Transverse colon (tissue), 4 donors: ENCODE data around the gene CD72. TPM values are rescaled to one million over a fixed set of nuclear protein-coding genes. Genes with fewer than 3 reads are reported as not detected.
"Not testable (repeated sequence)": the region's sequence is repeated elsewhere in the genome, so short reads cannot be mapped to it uniquely, and the experiment has no call there.

Source experiments
- DNase-seq: peaks from one replicate; pipeline ENCODE4 v3.0.0-alpha.2; 2019
- H3K27ac ChIP-seq, 4 donors: fragments of 200-600 bp; sonication (generic); 2 replicates each; pipeline ENCODE4 v1.5.1; 2016 to 2018; ENCODE audit warnings: inconsistent platforms in 4 of 4
- H3K27me3 ChIP-seq: fragments of 200-600 bp; sonication (generic); 2 replicates; pipeline ENCODE4 v1.5.1; 2017; ENCODE audit warnings: inconsistent platforms
- H3K36me3 ChIP-seq, 4 donors: fragments of 200-600 bp; sonication (generic); 2 replicates each; pipeline ENCODE4 v1.5.1; 2017 to 2019; ENCODE audit warnings: inconsistent platforms in 4 of 4
- H3K4me1 ChIP-seq, 4 donors: fragments of 200-600 bp; sonication (generic); 2 replicates each; pipeline ENCODE4 v1.5.1; 2017 to 2020; ENCODE audit warnings: inconsistent platforms in 4 of 4
- H3K4me3 ChIP-seq, 4 donors: fragments of 200-600 bp; sonication (generic); 1 replicate in 1 of 4; 2 replicates in 3 of 4; pipeline versions ENCODE4 v1.5.1 to v1.6.1; 2017 to 2019; ENCODE audit warnings: inconsistent platforms in 4 of 4
- H3K9me3 ChIP-seq, 2 donors: fragments of 200-600 bp; sonication (generic); 2 replicates each; pipeline ENCODE4 v1.5.1; 2017 to 2019; ENCODE audit warnings: inconsistent platforms in 2 of 2
- CTCF ChIP-seq, 5 experiments: fragments of 200-600 bp in 3 of 5; fragments of 450-650 bp in 2 of 5; sonication (generic) in 3 of 5; IDR thresholded peaks; 1 replicate in 2 of 5; 2 replicates in 3 of 5; pipeline ENCODE4 v1.5.1; 2016 to 2017; ENCODE audit warnings: antibody characterized with exemption in 5 of 5, inconsistent platforms in 3 of 5, mild to moderate bottlenecking in 2 of 5, moderate library complexity in 1 of 5
- EP300 ChIP-seq: sonication (generic); formaldehyde crosslinking; IDR thresholded peaks from one replicate; pipeline ENCODE4 v1.6.1; 2017; ENCODE audit warnings: antibody characterized with exemption, low read depth
- POLR2A ChIP-seq: fragments of 450-650 bp; IDR thresholded peaks from one replicate; pipeline ENCODE4 v1.6.1; 2016; ENCODE audit warnings: antibody characterized with exemption, mild to moderate bottlenecking, moderate library complexity
- POLR2AphosphoS5 ChIP-seq, 3 donors: sonication (generic); formaldehyde crosslinking; IDR thresholded peaks; one replicate each; pipeline ENCODE4 v1.6.1; 2016; ENCODE audit warnings: antibody characterized with exemption in 3 of 3
- WGBS, 2 donors: methylation state at CpG; one replicate each; pipeline ENCODE4 v1.1.5; 2018; ENCODE audit warnings: low coverage in 1 of 2; 5-methylcytosine and 5-hydroxymethylcytosine counted together
- in situ Hi-C, 4 donors: fragments of 200-750 bp; cut with MboI; loops; one replicate each; pipeline versions ENCODE4 v1.15.0 to v1.15.1; 2017; ENCODE audit warnings: low sequenced_read_pairs in 3 of 4, low pct_ligation_motif_present in 1 of 4, low pct_unique_long_range_greater_than_20kb in 1 of 4
- intact Hi-C: fragments of 100-400 bp; cut with DNase I; formaldehyde crosslinking; loops from one replicate; pipeline ENCODE4 v1.15.1; 2023; ENCODE audit warnings: low total_unique reads
- total RNA-seq, 4 donors: library from RNA; depleted of rRNA; stranded (reverse); fragments of >200 nt; gene quantifications; one replicate each; pipeline ENCODE4 v1.1.0, GENCODE V29; 2016

Gene CD72
- total RNA-seq, 4 donors from 2014 or later = 3.0 to 21.9 (median 10.9) TPM

- Histone ChIP-seq H3K36me3 (no peaks in the 10 kb centered on the region), H3K27ac (no peak overlapping the region), H3K9me3 (peaks cover under 1% of the 10 kb centered on the region in 2 donors), H3K27me3 (no peaks in the 10 kb centered on the region), H3K4me1 (peaks cover 0 to 13% (median 10%) of the 10 kb centered on the region in 4 donors), H3K4me3 (no peak overlapping the region)
- DNase-seq = peak; percentile 48
- TF ChIP-seq EP300 (no peak), CTCF (IDR thresholded peaks at IDR 0.05) (no peak), POLR2A (no peak), POLR2AphosphoS5 (IDR thresholded peaks at IDR 0.05) (no peak)
- in situ Hi-C loops (no loop called here), intact Hi-C loops (no loop called here)
- WGBS, 2 donors = 66% methylated on average over 11 of the region's 11 CpGs; no CpG with 5 or more reads in 1 of the 2 donors
Observed at GRCh38 chr9:35598866-35599590, 19.2 kb downstream of the CD72 start.

- DNase-seq, H3K27ac ChIP-seq, H3K27me3 ChIP-seq, in situ Hi-C loops, H3K4me3 ChIP-seq, H3K4me1 ChIP-seq, H3K36me3 ChIP-seq, intact Hi-C loops: not testable (repeated sequence)
- 67 to 92% methylated on average over 1 to 2 of the region's 2 CpGs for WGBS, 2 donors
- H3K9me3 ChIP-seq = peaks cover 11 to 12% of the 10 kb centered on the region in 2 donors
Observed at GRCh38 chr9:35596907-35597306, 21.3 kb downstream of the CD72 start.

GRCh38 chr9:35594471-35594870 is 23.7 kb downstream of the CD72 start:
- WGBS, 2 donors = 91 to 94% methylated on average over 4 of the region's 4 CpGs
- H3K4me1 ChIP-seq = peaks cover 0 to 3% (median 0%) of the 10 kb centered on the region in 4 donors
- H3K9me3 ChIP-seq = peaks cover 11 to 12% of the 10 kb centered on the region in 2 donors
- DNase-seq = no peak
- intact Hi-C loops = no loop called here
- H3K27me3 ChIP-seq = no peaks in the 10 kb centered on the region
- no peak overlapping the region for H3K4me3 ChIP-seq
- in situ Hi-C loops = no loop called here
- no peaks in the 10 kb centered on the region for H3K36me3 ChIP-seq
- H3K27ac ChIP-seq = no peak overlapping the region
- no peak for TF ChIP-seq EP300
- no peak for TF ChIP-seq POLR2A
- TF ChIP-seq POLR2AphosphoS5 (IDR thresholded peaks at IDR 0.05) = no peak
- TF ChIP-seq CTCF (IDR thresholded peaks at IDR 0.05) = no peak

- Histone ChIP-seq H3K27me3 (no peaks in the 10 kb centered on the region), H3K4me3 (no peak overlapping the region), H3K36me3 (no peaks in the 10 kb centered on the region), H3K4me1 (no peaks in the 10 kb centered on the region), H3K9me3 (peaks cover 11 to 12% of the 10 kb centered on the region in 2 donors), H3K27ac (no peak overlapping the region)
- no peak for DNase-seq
- TF ChIP-seq POLR2A (no peak), POLR2AphosphoS5 (IDR thresholded peaks at IDR 0.05) (no peak), CTCF (IDR thresholded peaks at IDR 0.05) (no peak), EP300 (no peak)
- in situ Hi-C loops (no loop called here), intact Hi-C loops (no loop called here)
Observed at GRCh38 chr9:35593581-35593980, 24.6 kb downstream of the CD72 start.

- in situ Hi-C loops = not testable (repeated sequence)
Observed at GRCh38 chr9:35588506-35588905, 29.7 kb downstream of the CD72 start.

GRCh38 chr9:35584681-35585080 is 33.5 kb downstream of the CD72 start:
- H3K4me3 ChIP-seq, in situ Hi-C loops, H3K4me1 ChIP-seq, DNase-seq, intact Hi-C loops, H3K27ac ChIP-seq, H3K36me3 ChIP-seq, H3K27me3 ChIP-seq: not testable (repeated sequence)
- 80 to 87% methylated on average over 3 of the region's 3 CpGs for WGBS, 2 donors
- peaks cover 9 to 16% of the 10 kb centered on the region in 2 donors for H3K9me3 ChIP-seq

More at GRCh38 chr9:35588506-35588905, 29.7 kb downstream of the CD72 start:
- H3K27ac ChIP-seq, DNase-seq, H3K4me1 ChIP-seq, H3K27me3 ChIP-seq, intact Hi-C loops, H3K36me3 ChIP-seq, H3K4me3 ChIP-seq: not testable (repeated sequence)
- 95% methylated on average over 5 of the region's 5 CpGs; no CpG with 5 or more reads in 1 of the 2 donors for WGBS, 2 donors
- peaks cover 7 to 16% of the 10 kb centered on the region in 2 donors for H3K9me3 ChIP-seq

- intact Hi-C loops, H3K4me1 ChIP-seq, in situ Hi-C loops, DNase-seq, H3K36me3 ChIP-seq, H3K27me3 ChIP-seq, H3K27ac ChIP-seq, H3K4me3 ChIP-seq: not testable (repeated sequence)
- H3K9me3 ChIP-seq = peaks cover 13 to 18% of the 10 kb centered on the region in 2 donors
- 33 to 80% methylated on average over 1 to 6 of the region's 6 CpGs for WGBS, 2 donors
Observed at GRCh38 chr9:35583521-35583920, 34.7 kb downstream of the CD72 start.
